Measurements from ENCODE around the gene PLVAP. TPM values are rescaled to one million over a fixed set of nuclear protein-coding genes. Genes with fewer than 3 reads are reported as not detected.
A peak's percentile ranks its signal among the peaks of the same experiment; 100 is the strongest.

Gene PLVAP
- total and polyA plus RNA-seq, 9 of the 15 experiments (the other 6 are each of a cell fraction or from before 2014, with no cell fraction given), result 0.09 to 0.84 (median 0.51) TPM; not detected in 4

DNA sequence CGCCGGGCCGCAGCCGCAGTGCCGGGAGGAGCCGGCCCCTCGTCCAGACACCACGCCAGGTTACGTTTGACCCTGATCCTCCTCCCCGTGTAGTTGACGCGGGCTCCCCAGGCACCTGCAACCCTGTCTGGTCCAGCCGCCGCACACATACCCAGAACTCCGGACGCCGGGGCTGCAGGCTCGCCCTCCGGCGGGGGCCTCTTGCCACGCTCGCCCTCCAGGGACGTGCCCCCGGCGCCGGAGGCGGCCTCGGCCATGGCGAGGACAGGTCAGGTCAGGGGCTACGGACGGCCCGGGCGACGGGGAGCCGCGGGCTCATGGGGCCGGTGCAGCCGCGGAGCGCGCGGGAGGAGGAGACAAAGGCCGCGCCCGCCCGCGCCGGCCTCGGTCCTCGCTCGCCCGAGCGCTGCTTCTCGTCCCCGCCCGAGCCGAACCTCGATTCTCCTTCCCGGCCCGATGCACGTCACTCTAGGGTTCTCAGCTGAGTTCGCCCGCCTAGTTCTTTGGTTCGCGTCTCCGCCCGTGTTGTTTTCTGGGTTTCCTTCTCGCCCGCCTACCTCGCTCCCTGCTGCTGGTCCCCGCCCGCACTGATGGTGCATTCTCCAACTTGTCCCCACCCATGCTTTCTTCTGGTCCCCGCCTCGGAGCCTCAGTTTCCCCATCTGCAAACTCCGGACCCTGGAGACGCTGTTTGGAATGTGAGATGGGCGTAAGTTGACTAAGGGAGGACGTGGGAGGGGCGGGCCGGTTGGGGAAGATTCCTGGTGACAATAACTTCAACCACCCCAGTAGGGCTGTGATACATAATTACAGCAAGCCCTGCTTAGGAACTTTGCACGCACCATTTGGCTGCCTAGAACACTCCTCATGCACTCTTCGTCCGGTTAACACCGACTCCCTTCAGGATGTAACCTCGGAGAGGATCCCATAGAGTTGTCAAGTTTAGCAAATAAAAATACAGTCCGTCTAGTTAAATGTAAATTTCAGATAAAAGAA lies 42.4 kb downstream of the PLVAP start, which contains the start of gene ANO8:
TSS of gene ANO8 (minus strand) at position 442 of the 996 bp plus-strand sequence. CDS start at position 257, 185 bp downstream.
- Histone ChIP-seq H3K4me2 (ENCODE audit: insufficient read depth, low read length) (peak within 1 kb of the TSS; percentile 76), H3K9me1 (ENCODE audit: control insufficient read depth, insufficient read depth, low read length) (no peaks in the 10 kb centered on the region), H3K4me1 (replicated peaks in 1 of 2; ENCODE audit: control insufficient read depth in 2 of 2, insufficient read depth in 2 of 2, low read length in 2 of 2) (peaks cover 29 to 73% of the 10 kb centered on the region in 2 experiments; a peak in 4 of 5 replicates), H3K4me3 (peak within 1 kb of the TSS; percentile 69), H2AFZ (ENCODE audit: low read depth, low read length) (peak within 1 kb of the TSS; percentile 90), H3K27ac (ENCODE audit: extremely low read depth, low read depth, low read length) (peak within 1 kb of the TSS; percentile 75), H3K27me3 (ENCODE audit: control insufficient read depth in 2 of 2, insufficient read depth in 2 of 2, low read length in 2 of 2) (no peaks in the 10 kb centered on the region), H3K9ac (ENCODE audit: insufficient read depth in 1 of 2, low read depth in 2 of 2, low read length in 2 of 2) (peak within 1 kb of the TSS; percentile 69 to 90), H3K79me2 (ENCODE audit: control insufficient read depth, insufficient read depth, low read length) (peaks cover 24% of the 10 kb centered on the region), H4K20me1 (replicated peaks; ENCODE audit: control insufficient read depth, insufficient read depth, low read length) (no peaks in the 10 kb centered on the region; the same call in 1 of the 2 replicates), H3K9me3 (replicated peaks; ENCODE audit: control insufficient read depth, insufficient read depth, low read depth, low read length) (no peaks in the 10 kb centered on the region; the same call in 1 of the 2 replicates), H3K36me3 (ENCODE audit: control insufficient read depth, insufficient read depth, low read length) (peaks cover 21% of the 10 kb centered on the region; the same call in 1 of the 3 replicates)
- peak; percentile 67 for ATAC-seq
- intact Hi-C loops (cut with micrococcal nuclease), result loop anchor here (1.0 to 2.0 kb wide), 2 partner anchors 25 to 42 kb away; partner anchors contain the start of gene DDA1
- peak; percentile 85 to 100 (median 91) for DNase-seq (ENCODE audit: extremely low read depth in 1 of 4, low spot score in 3 of 4)
- 2% methylated on average over 82 of the region's 86 CpGs for WGBS (ENCODE audit: insufficient coverage, low coverage, missing lambda C conversion rate)
- ChIA-PET CTCF (ENCODE audit: low intra/inter-chr PET ratio) (interaction anchor here (1.5 kb wide), 1 partner anchor 29 kb away, joined by 3 read pairs; the partner anchor contains the start of gene MRPL34), POLR2A (interaction anchor here (0.6 to 7.9 kb wide), 8 partner anchors 8 to 249 kb away, joined by 3 to 78 read pairs (median 4); partner anchors contain the start of genes BST2, DDA1 and TMEM221)
- in situ Hi-C loops (cut with MboI), result no loop called here
- no TSS peak for BruUV-seq (replicated peaks)
- FAIRE-seq, result peak; percentile 88
- no peak; the same call in 1 of the 2 replicates for TF ChIP-seq PTBP1 (IDR thresholded peaks at IDR 0.05; ENCODE audit: low read depth, low read length)
- TF ChIP-seq, protein P1, sequence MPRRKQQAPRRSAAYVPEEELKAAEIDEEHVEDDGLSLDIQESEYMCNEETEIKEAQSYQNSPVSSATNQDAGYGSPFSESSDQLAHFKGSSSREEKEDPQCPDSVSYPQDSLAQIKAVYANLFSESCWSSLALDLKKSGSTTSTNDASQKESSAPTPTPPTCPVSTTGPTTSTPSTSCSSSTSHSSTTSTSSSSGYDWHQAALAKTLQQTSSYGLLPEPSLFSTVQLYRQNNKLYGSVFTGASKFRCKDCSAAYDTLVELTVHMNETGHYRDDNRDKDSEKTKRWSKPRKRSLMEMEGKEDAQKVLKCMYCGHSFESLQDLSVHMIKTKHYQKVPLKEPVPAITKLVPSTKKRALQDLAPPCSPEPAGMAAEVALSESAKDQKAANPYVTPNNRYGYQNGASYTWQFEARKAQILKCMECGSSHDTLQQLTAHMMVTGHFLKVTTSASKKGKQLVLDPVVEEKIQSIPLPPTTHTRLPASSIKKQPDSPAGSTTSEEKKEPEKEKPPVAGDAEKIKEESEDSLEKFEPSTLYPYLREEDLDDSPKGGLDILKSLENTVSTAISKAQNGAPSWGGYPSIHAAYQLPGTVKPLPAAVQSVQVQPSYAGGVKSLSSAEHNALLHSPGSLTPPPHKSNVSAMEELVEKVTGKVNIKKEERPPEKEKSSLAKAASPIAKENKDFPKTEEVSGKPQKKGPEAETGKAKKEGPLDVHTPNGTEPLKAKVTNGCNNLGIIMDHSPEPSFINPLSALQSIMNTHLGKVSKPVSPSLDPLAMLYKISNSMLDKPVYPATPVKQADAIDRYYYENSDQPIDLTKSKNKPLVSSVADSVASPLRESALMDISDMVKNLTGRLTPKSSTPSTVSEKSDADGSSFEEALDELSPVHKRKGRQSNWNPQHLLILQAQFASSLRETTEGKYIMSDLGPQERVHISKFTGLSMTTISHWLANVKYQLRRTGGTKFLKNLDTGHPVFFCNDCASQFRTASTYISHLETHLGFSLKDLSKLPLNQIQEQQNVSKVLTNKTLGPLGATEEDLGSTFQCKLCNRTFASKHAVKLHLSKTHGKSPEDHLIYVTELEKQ (CRISPR knock-in tag; IDR thresholded peaks at IDR 0.05), result no peak
- TF ChIP-seq ZNF23 (CRISPR knock-in tag; IDR thresholded peaks at IDR 0.05), result no peak
- TF ChIP-seq, protein P2, sequence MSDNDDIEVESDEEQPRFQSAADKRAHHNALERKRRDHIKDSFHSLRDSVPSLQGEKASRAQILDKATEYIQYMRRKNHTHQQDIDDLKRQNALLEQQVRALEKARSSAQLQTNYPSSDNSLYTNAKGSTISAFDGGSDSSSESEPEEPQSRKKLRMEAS (CRISPR knock-in tag; IDR thresholded peaks at IDR 0.05), result no peak; the same call in 1 of the 2 replicates
- TF ChIP-seq HNRNPK (IDR thresholded peaks at IDR 0.05; ENCODE audit: low read depth, low read length, poor library complexity, severe bottlenecking), result peak; percentile 56
- TF ChIP-seq, protein P3, sequence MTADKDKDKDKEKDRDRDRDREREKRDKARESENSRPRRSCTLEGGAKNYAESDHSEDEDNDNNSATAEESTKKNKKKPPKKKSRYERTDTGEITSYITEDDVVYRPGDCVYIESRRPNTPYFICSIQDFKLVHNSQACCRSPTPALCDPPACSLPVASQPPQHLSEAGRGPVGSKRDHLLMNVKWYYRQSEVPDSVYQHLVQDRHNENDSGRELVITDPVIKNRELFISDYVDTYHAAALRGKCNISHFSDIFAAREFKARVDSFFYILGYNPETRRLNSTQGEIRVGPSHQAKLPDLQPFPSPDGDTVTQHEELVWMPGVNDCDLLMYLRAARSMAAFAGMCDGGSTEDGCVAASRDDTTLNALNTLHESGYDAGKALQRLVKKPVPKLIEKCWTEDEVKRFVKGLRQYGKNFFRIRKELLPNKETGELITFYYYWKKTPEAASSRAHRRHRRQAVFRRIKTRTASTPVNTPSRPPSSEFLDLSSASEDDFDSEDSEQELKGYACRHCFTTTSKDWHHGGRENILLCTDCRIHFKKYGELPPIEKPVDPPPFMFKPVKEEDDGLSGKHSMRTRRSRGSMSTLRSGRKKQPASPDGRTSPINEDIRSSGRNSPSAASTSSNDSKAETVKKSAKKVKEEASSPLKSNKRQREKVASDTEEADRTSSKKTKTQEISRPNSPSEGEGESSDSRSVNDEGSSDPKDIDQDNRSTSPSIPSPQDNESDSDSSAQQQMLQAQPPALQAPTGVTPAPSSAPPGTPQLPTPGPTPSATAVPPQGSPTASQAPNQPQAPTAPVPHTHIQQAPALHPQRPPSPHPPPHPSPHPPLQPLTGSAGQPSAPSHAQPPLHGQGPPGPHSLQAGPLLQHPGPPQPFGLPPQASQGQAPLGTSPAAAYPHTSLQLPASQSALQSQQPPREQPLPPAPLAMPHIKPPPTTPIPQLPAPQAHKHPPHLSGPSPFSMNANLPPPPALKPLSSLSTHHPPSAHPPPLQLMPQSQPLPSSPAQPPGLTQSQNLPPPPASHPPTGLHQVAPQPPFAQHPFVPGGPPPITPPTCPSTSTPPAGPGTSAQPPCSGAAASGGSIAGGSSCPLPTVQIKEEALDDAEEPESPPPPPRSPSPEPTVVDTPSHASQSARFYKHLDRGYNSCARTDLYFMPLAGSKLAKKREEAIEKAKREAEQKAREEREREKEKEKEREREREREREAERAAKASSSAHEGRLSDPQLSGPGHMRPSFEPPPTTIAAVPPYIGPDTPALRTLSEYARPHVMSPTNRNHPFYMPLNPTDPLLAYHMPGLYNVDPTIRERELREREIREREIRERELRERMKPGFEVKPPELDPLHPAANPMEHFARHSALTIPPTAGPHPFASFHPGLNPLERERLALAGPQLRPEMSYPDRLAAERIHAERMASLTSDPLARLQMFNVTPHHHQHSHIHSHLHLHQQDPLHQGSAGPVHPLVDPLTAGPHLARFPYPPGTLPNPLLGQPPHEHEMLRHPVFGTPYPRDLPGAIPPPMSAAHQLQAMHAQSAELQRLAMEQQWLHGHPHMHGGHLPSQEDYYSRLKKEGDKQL (CRISPR knock-in tag; IDR thresholded peaks at IDR 0.05; ENCODE audit: borderline replicate concordance), result no peak

All from K562 (cell line).